Activated CD8-positive, alpha-beta memory T cell treated with anti-CD3 and anti-CD28 coated beads, Interleukin-2, amount 50 U/mL, for 4 hours (primary cell): ENCODE data around the gene PRKCE.

Experiments
- DNase-seq: peaks from one replicate; pipeline ENCODE4 v3.0.0-alpha.2; 2020

Gene PRKCE

DNA sequence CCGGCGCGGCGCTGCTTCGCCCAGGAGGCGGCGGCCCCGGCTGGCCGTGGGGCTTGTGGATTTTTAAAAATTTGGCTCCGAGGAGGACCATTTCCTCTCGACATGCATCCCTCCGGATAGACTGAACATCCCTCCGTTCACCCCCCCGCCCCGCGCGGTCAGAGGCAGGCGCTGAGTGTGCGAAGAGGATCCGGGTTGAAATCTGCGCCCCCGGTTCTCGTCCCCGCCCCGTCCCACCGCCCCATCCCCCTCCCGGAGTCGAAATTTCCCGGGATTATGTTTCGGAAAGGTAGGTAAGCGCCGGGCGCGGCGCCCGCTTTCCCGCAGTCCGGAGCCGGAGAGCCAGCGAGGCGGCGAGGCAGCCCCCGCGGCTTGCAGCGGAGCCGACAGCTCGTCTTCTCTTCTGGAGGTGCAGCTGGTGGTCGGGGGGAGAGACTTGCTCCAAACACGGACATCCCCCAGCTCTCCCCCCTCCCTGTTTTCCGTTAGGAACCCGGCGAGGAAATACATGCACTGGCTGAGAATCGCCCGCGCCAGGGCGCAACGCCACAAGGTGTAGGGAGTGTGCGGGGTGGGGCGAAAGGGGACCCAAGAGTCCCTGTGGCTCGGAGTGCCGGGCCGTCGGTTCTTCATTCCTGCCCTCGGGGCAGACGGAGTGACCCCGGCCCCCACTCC lies at the start of gene PRKCE:
Gene PRKCE, plus strand, starts transcription at position 261 of the 675 bp plus-strand sequence.
- peak; percentile 61 for DNase-seq

DNA sequence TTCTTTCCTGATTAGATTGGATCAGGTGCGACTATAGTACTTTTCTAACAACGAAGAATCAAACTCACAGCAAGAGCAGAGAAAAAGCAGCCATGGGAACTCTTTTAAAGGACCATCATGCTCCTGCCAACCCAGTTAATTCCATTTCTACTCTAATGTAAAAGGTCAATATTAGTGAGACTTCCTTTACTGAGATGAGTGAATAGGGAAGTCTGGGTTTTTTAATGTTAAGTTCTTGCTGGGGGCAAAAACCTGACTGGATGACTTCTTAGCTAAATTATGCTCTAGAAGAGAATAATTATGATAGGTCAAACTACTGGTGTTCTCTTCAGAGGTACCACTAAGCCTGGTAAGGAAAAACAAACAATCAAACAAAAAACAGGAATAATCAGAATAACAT lies 48.9 kb upstream of the PRKCE start:
- DNase-seq: no peak

DNA sequence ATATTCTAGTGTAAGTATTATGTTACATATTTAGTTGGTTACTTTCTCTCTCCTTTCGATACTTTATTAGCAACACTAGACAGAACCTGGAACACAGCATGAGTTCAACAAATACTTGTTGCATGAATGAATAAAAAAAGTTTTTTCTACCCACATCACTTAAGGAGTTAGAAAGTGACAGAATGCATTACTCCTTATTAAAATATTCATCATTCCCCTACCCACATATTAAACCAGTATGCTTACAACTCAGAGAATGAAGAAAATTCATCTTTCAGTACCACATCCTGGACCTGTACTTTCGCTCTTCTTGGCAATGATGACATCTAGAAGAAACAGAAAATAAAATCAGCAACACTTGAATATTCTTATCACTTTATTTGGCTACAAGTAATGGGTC lies 46.4 kb upstream of the PRKCE start:
- DNase-seq: no peak

DNA sequence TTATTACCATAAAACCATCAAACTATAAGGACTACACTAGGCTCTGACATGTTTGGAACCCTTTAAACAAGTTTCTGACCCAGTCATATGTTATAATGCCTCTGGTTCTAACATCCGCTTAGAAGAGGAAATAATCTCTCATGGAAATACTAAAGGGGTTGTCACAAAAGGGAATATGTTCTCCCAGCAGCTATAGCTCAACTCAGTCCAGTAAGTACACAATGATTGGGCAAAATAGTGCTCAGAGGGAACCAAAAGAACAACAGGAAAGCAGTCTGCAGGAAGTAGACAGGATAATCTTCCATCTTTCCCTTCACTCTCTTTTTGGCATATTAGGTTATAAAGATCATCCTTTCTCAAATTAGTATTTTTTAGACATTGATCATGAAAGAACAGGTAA lies 44.7 kb upstream of the PRKCE start:
- no peak for DNase-seq

DNA sequence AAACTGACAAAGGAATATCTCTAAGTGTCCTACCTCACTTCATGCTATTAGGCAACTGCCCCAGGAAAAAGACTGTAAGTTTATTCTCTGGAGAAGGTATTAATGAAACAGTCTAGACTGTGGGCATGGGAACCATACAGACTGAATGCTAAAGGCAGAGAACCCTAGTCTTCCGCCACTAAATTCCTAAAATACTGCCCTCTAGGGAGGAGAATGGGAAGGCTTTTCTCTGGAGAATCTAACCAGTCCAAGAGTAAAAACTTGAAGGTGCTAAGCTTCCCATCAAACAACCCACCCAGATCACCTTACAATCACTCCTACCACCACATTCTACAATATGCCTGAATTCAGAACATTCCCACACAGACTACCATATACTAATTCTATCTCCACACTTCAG lies 43.8 kb upstream of the PRKCE start:
- DNase-seq: no peak

DNA sequence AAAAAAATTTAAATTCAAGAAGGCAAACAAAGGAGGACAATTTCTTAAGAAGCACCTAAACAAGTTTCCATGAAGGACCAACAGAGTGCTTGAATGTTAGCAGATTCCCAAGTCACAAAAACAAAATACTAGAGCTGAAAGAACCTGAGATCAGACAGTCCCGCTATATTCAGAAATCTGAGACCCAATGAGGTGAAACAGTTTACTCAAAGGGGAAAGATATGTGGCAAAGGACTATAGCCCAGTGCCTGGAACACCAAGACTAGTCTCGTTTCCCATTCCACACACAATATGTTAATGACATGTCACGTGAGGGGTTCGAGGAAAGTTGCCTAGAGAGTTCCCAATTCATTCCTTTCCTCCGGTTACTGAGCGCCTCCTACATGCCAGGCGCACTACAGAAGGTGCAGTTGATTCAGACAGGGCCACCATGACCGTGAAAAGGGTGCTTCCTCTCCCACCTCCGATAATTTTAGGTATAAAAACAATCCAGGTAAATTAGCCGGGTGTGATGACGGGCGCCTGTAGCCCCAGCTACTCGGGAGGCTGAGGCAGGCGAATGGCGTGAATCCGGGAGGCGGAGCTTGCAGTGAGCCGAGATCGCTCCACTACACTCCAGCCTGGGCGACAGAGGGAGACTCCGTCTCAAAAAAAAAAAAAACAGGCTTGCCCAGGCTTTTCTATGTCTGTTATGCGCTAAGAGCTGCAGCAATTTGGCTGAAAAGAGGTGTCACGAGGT lies 41.0 kb upstream of the PRKCE start:
- DNase-seq: peak; percentile 29

DNA sequence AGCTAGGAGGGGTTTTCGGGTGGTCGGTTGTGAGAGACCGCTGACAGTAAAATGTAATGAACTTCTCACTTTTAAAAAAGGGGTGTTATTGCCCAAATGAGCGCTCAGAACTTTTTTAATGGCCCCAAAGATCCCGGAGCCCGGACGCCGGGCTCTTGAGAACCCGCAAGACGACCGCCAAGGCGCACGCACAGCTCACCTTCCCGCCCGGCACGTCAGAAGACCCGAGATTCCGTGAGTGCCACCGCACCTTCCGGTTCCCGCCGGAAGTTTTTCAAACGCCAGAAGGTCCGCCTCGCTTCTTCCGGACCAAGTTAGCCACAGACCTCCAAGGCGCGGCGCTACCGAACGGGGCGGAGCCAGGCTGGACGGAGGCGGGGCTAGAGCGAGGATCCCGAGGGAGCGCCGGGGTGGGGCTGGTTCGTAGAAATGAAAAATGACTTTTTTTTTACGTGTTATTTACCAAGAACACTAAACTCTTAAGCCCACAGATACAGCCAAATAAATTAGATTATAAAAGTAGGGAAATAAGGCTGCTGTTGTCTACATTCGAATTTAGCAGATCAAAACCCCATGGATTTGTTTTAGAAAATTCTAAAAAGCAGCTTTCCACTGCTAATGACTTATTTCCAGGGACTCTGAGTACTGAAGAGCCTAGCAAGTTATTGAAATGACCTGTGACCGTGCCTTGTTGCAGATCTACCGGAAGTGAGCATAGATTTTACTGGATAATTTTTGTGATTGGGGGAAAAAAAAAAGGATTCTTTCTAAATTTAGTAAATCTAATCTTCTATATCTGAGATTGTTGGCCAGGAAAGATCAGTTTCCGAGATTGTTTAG lies 40.2 kb upstream of the PRKCE start, which contains the start of gene SRBD1:
Gene SRBD1, minus strand, starts transcription at position 248 of the 840 bp plus-strand sequence. CDS start 5,826 bp downstream, outside the sequence.
- DNase-seq: peak; percentile 88

DNA sequence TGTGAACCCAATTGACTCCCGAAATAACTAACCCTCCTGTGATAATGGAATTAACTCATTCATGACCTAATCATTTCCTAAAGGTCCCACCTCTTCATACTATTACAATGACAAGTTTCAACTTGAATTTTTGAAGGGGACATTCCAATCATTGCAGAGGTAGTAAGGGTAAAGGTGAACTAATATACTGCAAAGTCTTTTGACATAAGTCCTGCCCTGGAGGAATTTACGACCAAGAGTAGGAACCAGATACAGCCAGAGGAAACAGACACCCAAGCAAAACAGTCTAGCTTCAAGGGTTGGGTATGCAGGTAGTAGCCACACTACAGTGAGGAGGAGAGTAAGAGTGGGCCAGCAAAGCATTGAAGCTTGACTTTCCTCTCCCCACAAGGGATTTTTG lies 39.2 kb upstream of the PRKCE start:
- no peak for DNase-seq

DNA sequence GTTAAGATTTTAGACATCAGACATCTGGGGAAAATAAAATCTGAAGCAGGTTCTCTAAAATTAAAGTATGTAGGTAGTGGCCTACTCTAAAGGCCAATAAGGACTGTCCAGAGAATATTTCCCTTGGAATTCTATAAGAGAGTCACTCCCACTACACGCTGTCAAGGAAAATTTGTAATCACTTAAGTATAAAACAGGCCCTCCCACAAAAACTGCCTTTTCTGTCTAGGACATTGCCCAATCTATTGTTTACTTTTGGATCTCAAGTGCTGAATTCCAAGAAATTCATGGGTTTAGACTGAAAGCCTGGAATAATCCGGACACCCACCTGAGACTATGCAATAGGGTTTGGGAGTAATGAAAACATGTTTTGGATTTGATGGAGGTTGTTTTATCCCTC lies 38.7 kb upstream of the PRKCE start:
- DNase-seq: no peak

DNA sequence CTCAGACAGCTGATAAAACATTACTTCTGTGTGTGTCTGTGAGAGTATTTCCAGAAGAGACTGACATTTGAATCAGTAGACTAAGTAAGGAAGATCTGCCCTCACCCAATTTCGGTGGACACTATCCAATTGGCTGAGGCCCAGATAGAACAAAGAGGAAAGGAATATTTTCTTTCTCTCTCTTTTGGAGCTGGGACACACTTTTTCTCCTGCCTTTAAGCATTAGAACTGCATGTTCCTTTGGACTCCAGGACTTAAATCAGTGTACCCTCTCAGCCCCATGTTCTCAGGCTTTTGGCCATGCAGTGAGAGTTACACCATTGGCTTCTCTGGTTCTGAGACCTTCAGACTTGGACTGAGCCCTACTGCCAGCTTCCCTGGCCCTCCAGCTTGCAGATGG lies 37.1 kb upstream of the PRKCE start:
- no peak for DNase-seq

DNA sequence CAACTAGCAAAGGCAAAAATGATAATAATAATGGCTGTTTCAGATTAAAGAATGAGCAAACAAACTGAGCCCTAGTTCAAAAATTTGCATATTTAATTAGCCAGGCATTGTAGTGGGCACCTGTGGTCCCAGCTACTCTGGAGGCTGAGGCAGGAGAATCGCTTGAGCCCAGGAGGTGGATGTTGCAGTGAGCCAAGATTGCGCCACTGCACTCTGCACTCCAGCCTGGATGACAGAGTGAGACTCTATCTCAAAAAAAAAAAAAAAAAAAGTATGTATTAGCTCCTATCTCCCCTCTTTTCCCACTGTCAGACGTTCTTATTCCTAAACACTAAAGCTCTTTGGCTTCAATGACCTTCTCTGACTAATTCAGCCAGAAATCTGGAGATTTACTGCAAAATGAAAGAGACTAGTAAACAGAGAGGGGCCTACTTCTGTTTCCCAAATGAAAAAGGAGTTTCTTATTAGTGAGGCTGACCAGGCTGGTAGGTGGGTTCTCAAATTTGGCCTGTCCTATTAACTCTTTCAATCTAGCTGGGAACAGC lies 36.5 kb upstream of the PRKCE start:
- DNase-seq: no peak

DNA sequence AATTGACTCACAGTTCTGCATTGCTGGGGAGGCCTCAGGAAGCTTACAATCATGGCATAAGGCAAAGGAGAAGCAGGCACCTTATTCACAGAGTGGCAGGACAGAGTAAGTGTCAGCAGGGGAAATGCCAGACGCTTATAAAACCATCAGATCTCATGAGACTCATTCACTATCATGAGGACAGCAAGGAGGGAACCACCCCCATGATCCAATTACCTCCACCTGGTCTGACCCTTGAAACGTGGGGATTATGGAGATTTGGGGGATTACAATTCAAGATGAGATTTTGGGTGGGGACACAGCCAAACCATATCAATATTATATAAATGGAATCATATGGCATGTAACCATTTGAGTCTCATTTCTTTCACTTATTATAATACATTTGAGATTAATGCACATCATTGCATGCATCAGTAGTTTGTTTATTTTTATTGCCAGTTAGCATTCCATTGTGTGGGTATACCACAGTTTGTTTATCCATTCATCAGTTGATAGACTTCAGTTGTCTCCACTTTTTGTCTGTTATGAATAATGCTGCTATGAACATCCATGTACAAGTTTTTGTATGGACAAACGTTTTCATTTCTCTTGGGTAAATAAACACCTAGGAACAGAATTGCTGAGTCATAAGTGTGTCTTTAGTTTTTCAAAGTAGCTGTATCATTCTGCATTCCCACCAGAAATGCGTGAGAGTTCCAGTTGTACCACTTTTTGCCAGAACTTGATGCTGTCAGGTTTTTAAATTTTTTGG lies 34.6 kb upstream of the PRKCE start:
- DNase-seq: no peak

DNA sequence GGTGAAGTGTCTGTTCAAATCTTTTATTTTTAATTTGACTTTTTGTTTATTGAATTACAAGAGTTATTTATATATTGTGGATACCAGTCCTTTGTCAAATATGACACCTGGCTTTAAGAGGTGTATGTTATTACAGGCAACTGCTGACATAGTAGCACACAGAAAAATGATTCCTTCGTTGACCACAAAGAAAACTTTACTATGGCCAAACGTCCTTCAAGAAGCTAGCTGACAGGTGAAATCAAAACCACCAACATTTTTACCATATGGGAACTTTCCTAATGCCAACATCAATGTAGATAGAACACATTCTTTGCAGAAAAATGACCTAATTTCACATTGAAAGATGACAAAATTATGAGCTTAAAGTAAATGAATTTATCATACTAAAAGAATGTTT lies 34.0 kb upstream of the PRKCE start:
- DNase-seq: no peak

DNA sequence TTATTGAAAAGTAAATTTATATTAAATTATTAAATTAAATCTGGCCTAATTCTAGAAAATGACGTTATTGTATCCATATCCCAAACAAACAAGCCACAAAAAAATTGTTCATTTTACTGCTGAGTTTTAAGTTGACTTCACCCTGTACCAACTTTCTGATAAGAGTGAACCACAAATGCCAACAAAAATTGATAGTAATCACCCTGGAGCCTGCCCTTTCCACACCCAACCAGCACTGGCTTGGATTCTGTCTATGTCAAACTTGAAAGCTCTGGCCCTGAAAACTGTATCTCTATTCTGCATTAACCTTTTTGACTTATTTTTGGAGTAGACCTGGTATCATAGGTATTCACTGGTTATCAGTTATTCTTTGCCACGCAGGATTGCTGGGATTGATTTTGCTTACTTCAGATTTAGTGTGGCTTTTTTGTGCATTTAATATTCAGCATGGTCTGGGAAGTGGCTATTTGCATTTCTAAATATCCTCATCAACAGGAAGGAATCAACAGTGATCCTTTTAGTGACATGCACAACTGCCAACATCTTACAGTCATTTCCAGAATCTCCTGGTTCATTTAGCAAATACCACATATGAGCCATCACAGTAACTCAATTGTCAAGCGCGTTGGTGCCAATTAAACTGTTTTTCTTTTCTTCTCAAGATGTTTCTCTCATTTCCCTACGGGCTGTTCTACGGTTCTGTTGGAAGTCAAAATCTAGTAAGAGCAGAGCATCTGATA lies 29.0 kb upstream of the PRKCE start:
- no peak for DNase-seq

DNA sequence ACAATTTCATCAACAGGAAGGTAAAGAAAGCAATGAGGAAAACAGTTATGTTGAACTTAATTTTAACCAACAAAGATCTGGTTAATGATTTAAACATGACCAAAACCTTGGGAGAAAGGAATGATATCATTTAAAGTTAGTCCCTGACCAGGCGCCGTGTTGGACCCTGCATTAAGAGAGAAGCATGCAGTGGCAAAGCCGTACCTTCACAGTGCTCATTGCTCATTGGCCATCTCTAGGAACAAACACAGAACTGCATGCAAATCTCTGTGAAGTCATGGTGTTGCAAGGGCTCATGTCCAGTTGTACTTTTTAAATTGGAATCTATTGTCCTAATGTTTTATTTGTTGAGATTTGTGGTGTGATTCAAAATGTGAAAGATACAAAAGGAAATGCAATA lies 28.4 kb upstream of the PRKCE start:
- no peak for DNase-seq

DNA sequence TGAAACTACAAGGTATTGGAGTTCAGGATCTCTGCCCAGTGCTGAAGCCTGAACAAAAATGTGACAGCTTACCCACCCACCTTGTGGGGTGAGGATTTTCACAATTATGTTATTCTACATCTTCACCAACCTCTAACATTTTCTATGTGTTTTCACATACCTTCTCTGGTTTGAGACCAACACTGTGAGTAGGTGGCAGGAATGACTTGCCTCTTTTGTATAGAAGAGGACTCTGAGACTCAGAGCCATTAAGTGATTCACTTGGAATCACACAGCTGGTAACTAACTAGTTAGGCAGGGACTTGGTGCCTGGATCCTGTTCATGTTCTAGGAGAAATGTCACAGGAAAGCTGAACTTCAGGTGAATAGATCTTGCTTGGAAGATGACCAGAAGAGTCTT lies 25.7 kb upstream of the PRKCE start:
- no peak for DNase-seq

DNA sequence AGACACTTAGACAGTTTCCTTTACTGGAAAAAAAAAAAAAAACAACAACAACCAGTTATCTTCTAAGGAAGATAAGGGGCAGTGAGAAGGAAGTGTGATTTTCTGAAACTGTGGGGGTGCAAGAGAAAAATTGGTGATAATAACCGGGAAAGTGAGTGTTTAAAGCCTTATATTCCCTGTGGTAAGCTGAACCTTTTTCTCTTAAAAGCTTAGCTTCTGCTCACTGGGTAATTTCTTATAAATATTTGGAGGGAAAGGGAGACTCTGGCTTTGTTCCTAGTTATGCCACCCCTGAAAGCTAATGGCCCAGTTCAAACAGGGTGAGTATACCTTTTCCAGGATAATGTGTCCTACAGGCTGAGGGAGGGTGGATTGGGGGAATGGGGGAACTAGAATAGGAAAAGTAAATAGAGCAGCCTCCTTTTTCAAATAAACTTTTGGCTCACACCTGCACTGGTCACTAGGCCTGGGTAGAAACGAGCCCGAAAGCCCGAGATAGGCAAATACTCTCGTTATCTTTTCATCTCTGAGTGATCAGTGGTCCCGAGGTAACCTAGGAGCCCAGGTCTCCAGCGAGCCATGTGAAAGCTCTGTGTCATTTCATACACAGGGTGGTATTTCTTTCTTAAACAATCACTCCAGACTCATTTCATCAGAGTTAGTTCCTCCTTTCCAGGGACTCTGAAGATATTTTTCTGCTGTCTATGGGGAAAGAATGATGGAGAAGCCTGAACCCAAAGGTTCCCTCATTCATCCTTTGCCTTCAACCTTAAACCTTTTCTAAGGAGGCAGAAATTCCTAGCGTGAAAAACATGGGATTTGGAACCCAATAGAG lies 24.9 kb upstream of the PRKCE start:
- DNase-seq: no peak

DNA sequence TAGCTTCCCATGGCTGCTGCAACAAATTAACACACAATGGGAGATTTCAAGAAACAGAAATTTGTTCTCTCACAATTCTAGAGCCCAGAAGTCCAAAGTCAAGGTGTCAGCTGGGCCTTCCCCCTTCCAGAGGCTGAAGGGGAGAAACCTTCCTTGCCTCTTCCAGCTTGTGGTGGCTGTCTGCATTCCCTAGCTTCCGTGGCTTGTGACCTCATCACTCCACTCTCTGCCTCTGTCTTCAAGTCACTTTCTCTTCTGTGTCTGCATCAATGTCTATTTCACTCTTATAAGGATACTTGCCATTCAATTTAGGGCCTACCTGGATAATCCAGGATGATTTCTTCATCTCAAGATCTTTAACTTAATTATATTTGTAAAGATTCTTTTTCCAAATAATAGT lies 23.6 kb upstream of the PRKCE start:
- DNase-seq: no peak

DNA sequence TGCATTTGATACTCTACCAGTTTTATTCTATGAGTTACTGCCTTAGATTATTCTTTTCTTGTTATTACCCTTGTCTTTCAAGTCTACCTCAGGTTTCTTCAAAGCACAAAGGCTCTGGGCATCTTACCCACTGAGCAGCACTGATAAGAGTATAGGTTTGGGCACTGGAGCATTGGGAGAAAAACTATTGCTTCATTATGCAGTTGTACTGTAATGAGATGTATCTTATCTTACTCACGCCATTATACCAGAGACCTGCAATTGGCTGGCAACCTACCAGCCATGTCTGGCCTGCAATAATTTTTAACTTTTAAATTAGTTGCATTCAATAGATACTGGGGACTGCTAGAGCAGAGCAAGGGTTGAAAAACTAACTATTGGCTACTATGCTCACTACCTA lies 21.5 kb upstream of the PRKCE start:
- no peak for DNase-seq

DNA sequence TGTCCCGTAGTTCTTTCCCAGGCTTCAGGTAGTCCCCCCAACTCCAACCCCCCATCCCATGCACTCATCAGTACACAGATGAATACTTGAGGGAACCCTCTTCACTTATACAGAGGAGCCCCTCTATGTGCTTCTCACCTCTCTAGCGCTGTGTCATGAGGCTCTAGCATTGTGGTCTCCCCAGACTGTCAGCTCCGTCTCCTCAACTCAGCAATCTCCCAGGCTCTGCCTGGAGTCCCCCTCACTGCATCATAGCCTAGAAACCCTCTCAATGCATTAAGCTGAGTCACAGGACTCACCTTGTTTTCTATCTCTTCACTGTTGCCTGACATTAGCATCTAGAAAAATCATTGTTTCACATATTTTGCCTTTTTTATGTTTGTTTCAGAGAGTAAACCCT lies 20.2 kb upstream of the PRKCE start:
- DNase-seq: no peak

DNA sequence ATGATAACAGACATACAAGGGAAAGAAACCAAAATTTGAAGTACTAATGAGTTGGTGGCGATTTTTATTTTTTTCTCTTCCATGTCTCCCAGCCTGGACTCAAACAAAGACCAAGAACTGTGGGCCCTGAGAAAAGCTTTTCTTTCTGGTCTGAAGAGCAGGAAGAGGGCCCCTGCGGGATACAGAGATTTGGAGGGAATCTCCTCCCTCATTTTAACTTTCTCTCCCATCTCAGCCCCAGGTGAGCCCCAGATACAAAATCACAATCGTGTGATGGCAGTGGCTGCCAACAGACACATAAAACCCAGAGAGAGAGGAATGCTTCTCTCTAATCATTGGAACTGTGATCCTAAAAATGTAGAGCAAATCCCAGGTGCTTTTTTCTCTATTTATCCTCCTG lies 19.5 kb upstream of the PRKCE start:
- DNase-seq: no peak
